Heart right ventricle (tissue), 16 donors: ENCODE data around the gene SLC1A7. TPM values are rescaled to one million over a fixed set of nuclear protein-coding genes. Genes with fewer than 3 reads are reported as not detected.
A peak's percentile ranks its signal among the peaks of the same experiment; 100 is the strongest.

Source experiments
- ATAC-seq, 8 donors: fragments of 200-7000 bp; cut with Tn5 transposase; one replicate each; pipeline ENCODE4 v1.9.1; 2020; ENCODE audit warnings: mild to moderate bottlenecking in 8 of 8, moderate library complexity in 8 of 8, moderate number of reproducible peaks in 1 of 8
- DNase-seq, 2 donors: peaks; one replicate each; pipeline ENCODE4 v3.0.0-alpha.2; 2020
- H3K27ac ChIP-seq, 10 donors: fragments of 200-600 bp; sonication (generic) in 2 of 10; one replicate each; pipeline versions ENCODE4 v1.5.0 to v1.8.0; 2020 to 2022; ENCODE audit warnings: mild to moderate bottlenecking in 3 of 10
- H3K27me3 ChIP-seq, 7 donors: fragments of 200-600 bp; one replicate each; pipeline ENCODE4 v1.8.0; 2021 to 2022; ENCODE audit warnings: mild to moderate bottlenecking in 2 of 7
- H3K36me3 ChIP-seq, 9 donors: fragments of 200-600 bp; sonication (generic) in 1 of 9; one replicate each; pipeline versions ENCODE4 v1.5.0 to v1.8.0; 2020 to 2022; ENCODE audit warnings: mild to moderate bottlenecking in 2 of 9
- H3K4me1 ChIP-seq, 9 donors: fragments of 200-600 bp; sonication (generic) in 1 of 9; one replicate each; pipeline versions ENCODE4 v1.5.0 to v1.8.0; 2020 to 2022; ENCODE audit warnings: mild to moderate bottlenecking in 4 of 9
- H3K4me3 ChIP-seq, 10 donors: fragments of 200-600 bp; sonication (generic) in 2 of 10; one replicate each; pipeline versions ENCODE4 v1.5.0 to v1.8.0; 2020 to 2022; ENCODE audit warnings: mild to moderate bottlenecking in 7 of 10, moderate library complexity in 2 of 10
- H3K9me3 ChIP-seq, 11 donors: fragments of 200-600 bp in 10 of 11; sonication (generic) in 2 of 11; one replicate each; pipeline versions ENCODE4 v1.5.0 to v1.8.0; 2013 to 2022; ENCODE audit warnings: mild to moderate bottlenecking in 2 of 11, control low read depth in 1 of 11, moderate library complexity in 1 of 11
- WGBS, 2 donors: extraction: QIAGEN DNeasy Blood & Tissue Kit; methylation state at CpG; one replicate each; pipeline ENCODE4 v1.1.7; 2013; ENCODE audit warnings: inconsistent platforms in 1 of 2; 5-methylcytosine and 5-hydroxymethylcytosine counted together
- intact Hi-C, 10 donors: fragments of 100-400 bp; cut with DNase I; formaldehyde crosslinking; loops; one replicate each; pipeline versions ENCODE4 v1.11.1 to v1.14.2; 2022
- polyA plus RNA-seq, 2 donors: library from polyadenylated mRNA; stranded (reverse); fragments of 200-250 nt; gene quantifications; one replicate each; pipeline ENCODE4 v1.2.3, GENCODE V29; 2013
- total RNA-seq, 10 donors: library from RNA; stranded (reverse); fragmentation: NEBNext Ultra II Directional in 3 of 10; extraction: Animal tissue kit (Norgen Biotek cat#: 25700) in 3 of 10; gene quantifications; one replicate each; pipeline versions ENCODE4 v1.2.1 to v1.2.4, GENCODE V29; 2021 to 2023
- TF ChIP-seq, protein P1 (sequence below), 9 donors: fragments of 200-600 bp; sonication (generic) in 2 of 9; IDR thresholded peaks; one replicate each; pipeline versions ENCODE4 v1.5.0 to v1.8.0; 2021 to 2022; ENCODE audit warnings: antibody characterized with exemption in 9 of 9, mild to moderate bottlenecking in 5 of 9, moderate library complexity in 1 of 9
- donor health status: Arrhythmogenic right ventricular cardiomyopathy.
- donor health status: ischemic (EF 13 %, LVEDD 7.1; RV severe dilation, severe dysfunction).
- donor health status: healthy with polysubstance abuse.
- donor health status: DM: no; HTN: yes; CAD: no.
- donor health status: DM: no; HTN: no; CAD: no.
- donor health status: ischemic (EF 25% LVEDD 6.9; RV normal size, moderate dysfunction).
- donor health status: ischemic (EF 25% LVEDD 5.7; RV mildly dilated, moderate dysfunction).
- donor health status: healthy.
- donor health status: DM: yes; HTN: yes; CAD: no.
- donor health status: Ischemic cardiomyopathy.
- donor health status: ischemic (EF 35%, LVEDD 5.7; RV mildly dilated, moderate dysfunction).
- donor health status: nonischemic (EF 11% LVEDD 7.7; RV severe dilation, severe dysfunction).
- donor health status: DM: yes; HTN: yes; CAD: no.
- donor health status: PGD.
- donor health status: ischemic (EF 29% LVEDD 5.4; RV normal size, mild dysfunction).
- donor health status: nonischemic (EF 23%, LVEDD 6.1; RV moderate dilation, normal function).

The SLC1A7 gene
- total and polyA plus RNA-seq, 12 donors = 0.04 to 2.0 (median 0.42) TPM

DNA sequence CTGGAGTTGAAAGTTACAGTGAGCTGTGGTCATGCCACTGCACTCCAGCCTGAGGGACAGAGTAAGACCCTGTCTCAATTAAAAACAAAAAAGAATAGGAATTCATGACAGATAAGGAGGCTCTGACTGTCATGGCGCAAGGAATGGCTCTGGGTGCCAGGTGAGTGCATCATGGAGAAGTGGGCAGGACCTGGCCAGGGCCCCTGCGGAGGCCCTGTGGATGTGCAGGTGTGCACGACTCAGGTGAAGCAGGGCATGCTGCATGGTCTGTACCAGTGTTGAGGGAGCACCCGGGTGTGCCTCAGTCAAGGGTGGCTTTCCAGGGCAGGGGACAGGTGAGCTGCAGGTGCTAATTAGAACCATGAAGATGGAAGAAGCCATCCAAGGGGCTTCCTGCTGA, 14.0 kb downstream of the SLC1A7 start:
- Histone ChIP-seq H3K4me1 (peaks cover 2 to 44% (median 25%) of the 10 kb centered on the region in 9 donors), H3K27ac (no peak overlapping the region), H3K27me3 (no peaks in the 10 kb centered on the region), H3K36me3 (no peaks in the 10 kb centered on the region), H3K4me3 (no peak overlapping the region), H3K9me3 (no peaks in the 10 kb centered on the region)
- no peak for DNase-seq
- TF ChIP-seq, protein P1, sequence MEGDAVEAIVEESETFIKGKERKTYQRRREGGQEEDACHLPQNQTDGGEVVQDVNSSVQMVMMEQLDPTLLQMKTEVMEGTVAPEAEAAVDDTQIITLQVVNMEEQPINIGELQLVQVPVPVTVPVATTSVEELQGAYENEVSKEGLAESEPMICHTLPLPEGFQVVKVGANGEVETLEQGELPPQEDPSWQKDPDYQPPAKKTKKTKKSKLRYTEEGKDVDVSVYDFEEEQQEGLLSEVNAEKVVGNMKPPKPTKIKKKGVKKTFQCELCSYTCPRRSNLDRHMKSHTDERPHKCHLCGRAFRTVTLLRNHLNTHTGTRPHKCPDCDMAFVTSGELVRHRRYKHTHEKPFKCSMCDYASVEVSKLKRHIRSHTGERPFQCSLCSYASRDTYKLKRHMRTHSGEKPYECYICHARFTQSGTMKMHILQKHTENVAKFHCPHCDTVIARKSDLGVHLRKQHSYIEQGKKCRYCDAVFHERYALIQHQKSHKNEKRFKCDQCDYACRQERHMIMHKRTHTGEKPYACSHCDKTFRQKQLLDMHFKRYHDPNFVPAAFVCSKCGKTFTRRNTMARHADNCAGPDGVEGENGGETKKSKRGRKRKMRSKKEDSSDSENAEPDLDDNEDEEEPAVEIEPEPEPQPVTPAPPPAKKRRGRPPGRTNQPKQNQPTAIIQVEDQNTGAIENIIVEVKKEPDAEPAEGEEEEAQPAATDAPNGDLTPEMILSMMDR (IDR thresholded peaks at IDR 0.05) = no peak
- 97% methylated on average over 4 of the region's 4 CpGs for WGBS, 2 donors
- intact Hi-C loops = no loop called here
- ATAC-seq = no peak

DNA sequence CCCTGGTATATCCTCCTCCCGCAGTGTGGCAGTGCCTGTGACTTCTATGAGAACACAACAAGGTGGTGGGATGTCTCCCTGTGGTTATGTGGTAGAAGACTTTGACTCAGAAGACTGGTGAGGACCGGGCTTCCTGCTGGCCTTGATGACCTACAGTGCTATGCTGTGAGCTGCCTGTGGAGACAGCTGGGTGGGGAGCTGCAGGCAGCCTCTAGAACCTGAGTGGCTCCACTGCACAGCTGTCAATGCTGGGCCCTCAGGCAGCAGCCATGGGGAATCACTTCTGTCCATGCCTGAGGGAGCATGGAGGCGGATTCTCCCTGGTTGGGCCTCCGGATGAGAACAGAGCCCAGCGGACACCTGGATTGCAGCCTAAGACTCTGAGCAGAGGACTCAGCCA, 14.9 kb downstream of the SLC1A7 start:
- no peak for ATAC-seq
- Histone ChIP-seq H3K9me3 (no peaks in the 10 kb centered on the region), H3K36me3 (no peaks in the 10 kb centered on the region), H3K4me3 (no peak overlapping the region), H3K4me1 (peaks cover 10 to 53% (median 34%) of the 10 kb centered on the region in 9 donors), H3K27me3 (no peaks in the 10 kb centered on the region), H3K27ac (peak overlapping the region in 4 of 10 donors; percentile 3 to 60 (median 17))
- DNase-seq = no peak
- 90 to 95% methylated on average over 5 of the region's 5 CpGs for WGBS, 2 donors
- TF ChIP-seq, protein P1 (IDR thresholded peaks at IDR 0.05) = no peak
- intact Hi-C loops = no loop called here

DNA sequence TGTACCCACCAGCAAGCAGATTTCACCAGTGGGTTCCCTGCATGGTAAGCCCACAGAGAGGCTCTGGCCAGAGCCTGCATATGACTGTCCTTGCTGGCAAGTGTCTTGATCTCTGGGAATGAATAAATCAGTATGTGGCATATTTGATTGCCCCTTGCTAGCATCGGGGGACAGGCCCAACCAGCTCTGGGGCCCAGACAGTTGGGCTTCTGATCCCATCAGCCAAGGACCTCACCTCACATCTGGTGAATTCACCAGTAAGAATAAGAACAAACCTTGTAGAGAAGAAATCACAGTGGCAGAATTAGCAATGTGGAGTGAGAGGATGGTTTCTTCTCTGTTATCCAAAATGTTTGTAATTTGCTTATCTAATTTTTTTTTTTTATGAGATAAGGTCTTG, 15.9 kb downstream of the SLC1A7 start:
- no peak for DNase-seq
- intact Hi-C loops = no loop called here

DNA sequence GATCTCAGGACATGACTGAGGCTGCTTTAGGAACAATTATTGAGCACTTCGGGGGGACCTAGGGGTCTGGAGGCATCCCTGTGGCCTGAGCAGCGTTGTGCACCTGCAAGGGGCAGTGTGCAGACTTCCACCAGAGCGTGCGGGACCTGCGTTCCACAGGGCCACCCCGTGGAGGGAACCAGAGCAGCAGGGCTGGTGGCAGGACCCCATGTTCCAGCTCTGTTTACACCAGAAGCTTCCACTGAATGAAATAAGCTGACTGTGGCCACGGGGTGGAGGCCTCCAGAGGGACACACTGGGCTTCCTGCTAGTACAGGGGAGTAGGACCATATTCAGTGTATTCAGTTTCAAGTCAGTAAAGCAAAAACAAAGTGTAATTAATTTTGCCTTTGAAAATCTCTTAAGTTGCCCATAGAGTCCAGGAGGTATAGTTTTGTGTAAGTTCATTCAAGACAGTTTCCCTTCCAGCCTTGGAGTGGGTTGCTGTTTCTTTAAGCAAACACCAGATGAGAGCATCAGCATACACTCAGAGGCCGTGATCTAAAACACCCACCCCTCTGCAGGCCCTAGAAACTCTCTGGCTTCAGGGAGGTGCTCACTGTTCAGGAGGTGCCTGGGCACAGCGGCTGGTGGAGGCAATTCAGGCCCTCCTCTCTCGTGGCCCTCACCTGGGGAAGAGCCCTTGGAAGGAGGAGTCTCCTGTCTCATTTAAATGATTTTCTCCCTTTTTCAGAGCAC, 16.6 kb downstream of the SLC1A7 start:
- H3K4me1 ChIP-seq = peaks cover 17 to 70% (median 49%) of the 10 kb centered on the region in 9 donors
- peak in 1 of 8 donors; percentile 29 for ATAC-seq

More for the DNA sequence above, 15.9 kb downstream of the SLC1A7 start:
- TF ChIP-seq, protein P1 (IDR thresholded peaks at IDR 0.05) = no peak
- H3K9me3 ChIP-seq = no peaks in the 10 kb centered on the region
- no peaks in the 10 kb centered on the region for H3K36me3 ChIP-seq
- WGBS, 2 donors = 80 to 85% methylated on average over 1 of the region's 1 CpG
- no peak for ATAC-seq
- peaks cover 17 to 63% (median 44%) of the 10 kb centered on the region in 9 donors for H3K4me1 ChIP-seq
- no peak overlapping the region for H3K4me3 ChIP-seq
- no peaks in the 10 kb centered on the region for H3K27me3 ChIP-seq
- H3K27ac ChIP-seq = peak overlapping the region in 4 of 10 donors; percentile 28 to 93 (median 67)

More for the DNA sequence above, 16.6 kb downstream of the SLC1A7 start:
- TF ChIP-seq, protein P1 (IDR thresholded peaks at IDR 0.05) = no peak
- Histone ChIP-seq H3K9me3 (no peaks in the 10 kb centered on the region), H3K36me3 (no peaks in the 10 kb centered on the region), H3K27ac (peak overlapping the region in 7 of 10 donors; percentile 16 to 93 (median 73)), H3K27me3 (no peaks in the 10 kb centered on the region), H3K4me3 (no peak overlapping the region)
- 75 to 76% methylated on average over 10 of the region's 10 CpGs for WGBS, 2 donors
- intact Hi-C loops = no loop called here
- no peak for DNase-seq
